Liver (tissue), 9 donors: Measurements from ENCODE around the gene PLEKHO1. TPM values are rescaled to one million over a fixed set of nuclear protein-coding genes. Genes with fewer than 3 reads are reported as not detected.
A peak's percentile ranks its signal among the peaks of the same experiment; 100 is the strongest.

Experiments used
- DNase-seq: peaks from one replicate; pipeline ENCODE4 v3.0.0-alpha.2; 2017; ENCODE audit warnings: low spot score
- H3K27ac ChIP-seq, 2 donors: one replicate each; pipeline ENCODE4 v1.7.0; 2013; ENCODE audit warnings: inconsistent platforms in 2 of 2, low read length in 2 of 2, control low read depth in 1 of 2, low read depth in 1 of 2, mild to moderate bottlenecking in 1 of 2
- H3K27me3 ChIP-seq, 4 donors: one replicate each; pipeline versions ENCODE4 v1.6.1 to v1.7.0; 2013; ENCODE audit warnings: low read length in 3 of 4, inconsistent platforms in 1 of 4, mild to moderate bottlenecking in 1 of 4, moderate library complexity in 1 of 4; ENCODE audit not compliant: control insufficient read depth in 4 of 4, insufficient read depth in 4 of 4
- H3K36me3 ChIP-seq, 4 donors: one replicate each; pipeline versions ENCODE4 v1.6.1 to v1.7.0; 2013; ENCODE audit warnings: low read length in 3 of 4, mild to moderate bottlenecking in 3 of 4, low read depth in 1 of 4, moderate library complexity in 1 of 4; ENCODE audit not compliant: control insufficient read depth in 4 of 4, insufficient read depth in 3 of 4
- H3K4me1 ChIP-seq, 4 donors: one replicate each; pipeline versions ENCODE4 v1.6.1 to v1.7.0; 2013; ENCODE audit warnings: low read length in 3 of 4, mild to moderate bottlenecking in 3 of 4, moderate library complexity in 1 of 4; ENCODE audit not compliant: control insufficient read depth in 4 of 4, insufficient read depth in 4 of 4
- H3K4me3 ChIP-seq, 3 donors: one replicate each; pipeline versions ENCODE4 v1.6.1 to v1.7.0; 2013; ENCODE audit warnings: low read length in 3 of 3, control low read depth in 1 of 3, low read depth in 1 of 3, mild to moderate bottlenecking in 1 of 3
- H3K9ac ChIP-seq, 2 donors: one replicate each; pipeline ENCODE4 v1.7.0; 2013; ENCODE audit warnings: low read length in 2 of 2, mild to moderate bottlenecking in 2 of 2, moderate library complexity in 2 of 2, control low read depth in 1 of 2, low read depth in 1 of 2
- H3K9me3 ChIP-seq, 4 donors: one replicate each; pipeline versions ENCODE4 v1.6.1 to v1.7.0; 2013; ENCODE audit warnings: low read length in 3 of 4; ENCODE audit not compliant: control insufficient read depth in 4 of 4
- EGR1 ChIP-seq, 2 donors: IDR thresholded peaks; 2 replicates each; pipeline ENCODE4 v1.6.1; 2016 to 2018; ENCODE audit warnings: antibody characterized with exemption in 2 of 2, low read depth in 2 of 2
- FOXA1 ChIP-seq: IDR thresholded peaks from 2 replicates; pipeline ENCODE4 v1.6.1; 2016; ENCODE audit warnings: antibody characterized with exemption
- FOXA2 ChIP-seq: IDR thresholded peaks from 2 replicates; pipeline ENCODE4 v1.6.1; 2016; ENCODE audit warnings: antibody characterized with exemption
- GABPA ChIP-seq, 2 donors: IDR thresholded peaks in 1 of 2; conservative IDR thresholded peaks in 1 of 2; 2 replicates each; pipeline ENCODE4 v1.6.1; 2016; ENCODE audit warnings: antibody characterized with exemption in 2 of 2, mild to moderate bottlenecking in 1 of 2, moderate library complexity in 1 of 2
- HNF4A ChIP-seq, 2 donors: conservative IDR thresholded peaks; 2 replicates each; pipeline ENCODE4 v1.6.1; 2016; ENCODE audit warnings: antibody characterized with exemption in 2 of 2, mild to moderate bottlenecking in 2 of 2
- HNF4G ChIP-seq: IDR thresholded peaks from 2 replicates; pipeline ENCODE4 v1.6.1; 2016; ENCODE audit warnings: antibody characterized with exemption
- JUND ChIP-seq, 2 donors: IDR thresholded peaks; 2 replicates each; pipeline ENCODE4 v1.6.1; 2016; ENCODE audit warnings: antibody characterized with exemption in 2 of 2
- NR2F2 ChIP-seq: IDR thresholded peaks from 2 replicates; pipeline ENCODE4 v1.6.1; 2016; ENCODE audit warnings: antibody characterized with exemption
- RAD21 ChIP-seq, 2 donors: IDR thresholded peaks; 2 replicates each; pipeline ENCODE4 v1.6.1; 2016; ENCODE audit warnings: antibody characterized with exemption in 2 of 2, mild to moderate bottlenecking in 2 of 2
- SP1 ChIP-seq: IDR thresholded peaks from 2 replicates; pipeline ENCODE4 v1.6.1; 2018; ENCODE audit warnings: antibody characterized with exemption, mild to moderate bottlenecking
- TAF1 ChIP-seq: conservative IDR thresholded peaks from 2 replicates; pipeline ENCODE4 v1.6.1; 2016; ENCODE audit warnings: antibody characterized with exemption, mild to moderate bottlenecking
- YY1 ChIP-seq: IDR thresholded peaks from 2 replicates; pipeline ENCODE4 v1.6.1; 2016; ENCODE audit warnings: antibody characterized with exemption, mild to moderate bottlenecking
- WGBS: extraction: QIAGEN DNeasy Blood & Tissue Kit; methylation state at CpG from one replicate; pipeline ENCODE4 v1.1.7; 2013; 5-methylcytosine and 5-hydroxymethylcytosine counted together
- polyA plus RNA-seq, 2 donors: library from polyadenylated mRNA; stranded (reverse) in 1 of 2; unstranded in 1 of 2; fragments of 200-250 nt in 1 of 2; fragments of >200 nt in 1 of 2; fragmentation: Nextera tagmentation in 1 of 2; extraction: Ambion mirVana in 1 of 2; gene quantifications; one replicate each; pipeline versions ENCODE4 v1.2.1 to v1.2.3, GENCODE V29; 2013 to 2015
- total RNA-seq, 2 donors: library from RNA; depleted of rRNA; stranded (reverse); fragments of >200 nt; gene quantifications; one replicate each; pipeline ENCODE4 v1.2.3, GENCODE V29; 2014
- TF ChIP-seq, protein P1 (sequence below): IDR thresholded peaks from 2 replicates; pipeline ENCODE4 v1.6.1; 2016; ENCODE audit warnings: antibody characterized with exemption
- TF ChIP-seq, protein P2 (sequence below): IDR thresholded peaks from 2 replicates; pipeline ENCODE4 v1.6.1; 2016; ENCODE audit warnings: antibody characterized with exemption
- TF ChIP-seq, protein P3 (sequence below): IDR thresholded peaks from 2 replicates; pipeline ENCODE4 v1.6.1; 2016; ENCODE audit warnings: antibody characterized with exemption, mild to moderate bottlenecking
- donor health status: healthy.
- donor health status: healthy.
- donor health status: healthy.
- donor health status: healthy.
- donor health status: healthy.

The PLEKHO1 gene
- total and polyA plus RNA-seq, 4 donors = 3.5 to 8.8 (median 6.0) TPM

DNA sequence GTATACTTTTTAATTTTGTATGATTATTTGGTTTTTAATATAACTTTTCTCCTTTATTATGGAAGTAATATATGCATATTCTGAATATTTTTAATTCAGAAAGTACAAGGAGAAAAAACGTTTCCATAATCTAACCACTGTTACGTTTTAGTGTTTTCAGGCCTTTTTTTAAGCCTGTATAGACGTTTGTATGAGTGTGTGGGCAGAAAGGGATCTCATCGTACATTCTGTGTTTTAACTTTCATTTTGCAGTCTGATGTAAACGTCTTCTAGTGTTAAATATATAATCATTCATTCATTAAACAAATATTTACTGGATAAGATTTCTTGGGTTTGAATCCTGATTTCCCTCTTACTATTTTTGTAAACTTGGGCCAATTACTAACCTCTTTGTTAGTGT, 38.0 kb upstream of the PLEKHO1 start:
- Histone ChIP-seq H3K9me3 (no peaks in the 10 kb centered on the region), H3K4me1 (no peaks in the 10 kb centered on the region), H3K36me3 (peaks cover 0 to 2% (median 0%) of the 10 kb centered on the region in 4 donors), H3K4me3 (no peak overlapping the region), H3K27ac (no peak overlapping the region), H3K9ac (peak overlapping the region in 1 of 2 donors; percentile 24), H3K27me3 (no peaks in the 10 kb centered on the region)
- DNase-seq = no peak
- 76% methylated on average over 5 of the region's 5 CpGs for WGBS
- TF ChIP-seq FOXA2 (no peak), HNF4A (conservative IDR thresholded peaks at IDR 0.05) (no peak), GABPA (IDR thresholded peaks at IDR 0.05 in 1 of 2, conservative IDR thresholded peaks at IDR 0.05 in 1 of 2) (no peak)

DNA sequence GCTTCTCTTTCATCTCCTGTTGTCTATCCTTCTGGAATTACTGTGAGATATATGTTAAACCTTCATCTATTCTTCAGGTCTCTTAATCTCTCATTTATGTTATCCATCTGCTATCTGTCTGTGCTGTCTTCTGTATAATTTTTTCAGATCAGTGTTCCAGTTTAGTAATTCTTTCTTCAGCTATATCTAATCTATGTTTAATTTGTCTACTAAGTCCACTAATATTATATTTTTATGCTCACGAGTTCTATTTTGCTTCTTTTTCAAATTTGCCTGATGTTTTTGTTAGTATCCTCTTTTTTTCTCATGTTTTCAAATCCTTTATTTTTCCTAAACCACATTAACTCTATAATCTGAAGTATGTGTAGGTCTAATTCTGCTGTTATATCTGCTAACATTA, 34.6 kb upstream of the PLEKHO1 start:
- Histone ChIP-seq H3K27me3 (no peaks in the 10 kb centered on the region), H3K4me3 (no peak overlapping the region), H3K4me1 (no peaks in the 10 kb centered on the region), H3K27ac (no peak overlapping the region), H3K9me3 (no peaks in the 10 kb centered on the region), H3K36me3 (peaks cover 0 to 3% (median 2%) of the 10 kb centered on the region in 4 donors), H3K9ac (no peak overlapping the region)
- 98% methylated on average over 1 of the region's 1 CpG for WGBS
- TF ChIP-seq, protein P1, sequence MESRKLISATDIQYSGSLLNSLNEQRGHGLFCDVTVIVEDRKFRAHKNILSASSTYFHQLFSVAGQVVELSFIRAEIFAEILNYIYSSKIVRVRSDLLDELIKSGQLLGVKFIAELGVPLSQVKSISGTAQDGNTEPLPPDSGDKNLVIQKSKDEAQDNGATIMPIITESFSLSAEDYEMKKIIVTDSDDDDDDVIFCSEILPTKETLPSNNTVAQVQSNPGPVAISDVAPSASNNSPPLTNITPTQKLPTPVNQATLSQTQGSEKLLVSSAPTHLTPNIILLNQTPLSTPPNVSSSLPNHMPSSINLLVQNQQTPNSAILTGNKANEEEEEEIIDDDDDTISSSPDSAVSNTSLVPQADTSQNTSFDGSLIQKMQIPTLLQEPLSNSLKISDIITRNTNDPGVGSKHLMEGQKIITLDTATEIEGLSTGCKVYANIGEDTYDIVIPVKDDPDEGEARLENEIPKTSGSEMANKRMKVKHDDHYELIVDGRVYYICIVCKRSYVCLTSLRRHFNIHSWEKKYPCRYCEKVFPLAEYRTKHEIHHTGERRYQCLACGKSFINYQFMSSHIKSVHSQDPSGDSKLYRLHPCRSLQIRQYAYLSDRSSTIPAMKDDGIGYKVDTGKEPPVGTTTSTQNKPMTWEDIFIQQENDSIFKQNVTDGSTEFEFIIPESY = no peak
- TF ChIP-seq, protein P2, sequence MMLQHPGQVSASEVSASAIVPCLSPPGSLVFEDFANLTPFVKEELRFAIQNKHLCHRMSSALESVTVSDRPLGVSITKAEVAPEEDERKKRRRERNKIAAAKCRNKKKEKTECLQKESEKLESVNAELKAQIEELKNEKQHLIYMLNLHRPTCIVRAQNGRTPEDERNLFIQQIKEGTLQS = no peak
- no peak for TF ChIP-seq RAD21 (IDR thresholded peaks at IDR 0.05)
- TF ChIP-seq FOXA1 = no peak
- TF ChIP-seq, protein P3, sequence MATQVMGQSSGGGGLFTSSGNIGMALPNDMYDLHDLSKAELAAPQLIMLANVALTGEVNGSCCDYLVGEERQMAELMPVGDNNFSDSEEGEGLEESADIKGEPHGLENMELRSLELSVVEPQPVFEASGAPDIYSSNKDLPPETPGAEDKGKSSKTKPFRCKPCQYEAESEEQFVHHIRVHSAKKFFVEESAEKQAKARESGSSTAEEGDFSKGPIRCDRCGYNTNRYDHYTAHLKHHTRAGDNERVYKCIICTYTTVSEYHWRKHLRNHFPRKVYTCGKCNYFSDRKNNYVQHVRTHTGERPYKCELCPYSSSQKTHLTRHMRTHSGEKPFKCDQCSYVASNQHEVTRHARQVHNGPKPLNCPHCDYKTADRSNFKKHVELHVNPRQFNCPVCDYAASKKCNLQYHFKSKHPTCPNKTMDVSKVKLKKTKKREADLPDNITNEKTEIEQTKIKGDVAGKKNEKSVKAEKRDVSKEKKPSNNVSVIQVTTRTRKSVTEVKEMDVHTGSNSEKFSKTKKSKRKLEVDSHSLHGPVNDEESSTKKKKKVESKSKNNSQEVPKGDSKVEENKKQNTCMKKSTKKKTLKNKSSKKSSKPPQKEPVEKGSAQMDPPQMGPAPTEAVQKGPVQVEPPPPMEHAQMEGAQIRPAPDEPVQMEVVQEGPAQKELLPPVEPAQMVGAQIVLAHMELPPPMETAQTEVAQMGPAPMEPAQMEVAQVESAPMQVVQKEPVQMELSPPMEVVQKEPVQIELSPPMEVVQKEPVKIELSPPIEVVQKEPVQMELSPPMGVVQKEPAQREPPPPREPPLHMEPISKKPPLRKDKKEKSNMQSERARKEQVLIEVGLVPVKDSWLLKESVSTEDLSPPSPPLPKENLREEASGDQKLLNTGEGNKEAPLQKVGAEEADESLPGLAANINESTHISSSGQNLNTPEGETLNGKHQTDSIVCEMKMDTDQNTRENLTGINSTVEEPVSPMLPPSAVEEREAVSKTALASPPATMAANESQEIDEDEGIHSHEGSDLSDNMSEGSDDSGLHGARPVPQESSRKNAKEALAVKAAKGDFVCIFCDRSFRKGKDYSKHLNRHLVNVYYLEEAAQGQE = no peak
- no peak for TF ChIP-seq GABPA (IDR thresholded peaks at IDR 0.05 in 1 of 2, conservative IDR thresholded peaks at IDR 0.05 in 1 of 2)
- no peak for TF ChIP-seq SP1
- TF ChIP-seq FOXA2 = no peak
- TF ChIP-seq JUND (IDR thresholded peaks at IDR 0.05) = no peak
- TF ChIP-seq YY1 = no peak
- no peak for TF ChIP-seq HNF4G
- TF ChIP-seq HNF4A (conservative IDR thresholded peaks at IDR 0.05) = no peak
- no peak for TF ChIP-seq TAF1
- TF ChIP-seq EGR1 (IDR thresholded peaks at IDR 0.05; ENCODE audit: low read depth in 2 of 2) = no peak
- DNase-seq = no peak

DNA sequence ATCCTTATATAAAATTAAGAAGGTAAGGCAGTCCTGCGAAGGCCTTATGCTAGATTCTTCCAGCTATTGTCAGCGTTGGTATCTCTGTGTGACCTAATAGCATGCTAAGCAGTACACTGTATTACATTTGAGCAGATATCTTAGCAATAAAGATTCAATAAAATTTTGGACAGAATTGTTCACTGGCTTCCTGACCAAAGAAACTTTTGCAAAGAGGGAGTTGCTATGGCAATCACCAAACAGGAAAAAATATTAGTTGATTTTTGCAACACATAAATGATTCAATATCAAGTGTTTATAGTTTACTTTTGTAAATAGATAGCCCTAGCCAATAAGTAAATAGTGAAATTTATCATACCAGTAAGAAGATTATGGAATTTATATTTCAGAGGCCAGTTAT, 31.0 kb upstream of the PLEKHO1 start:
- Histone ChIP-seq H3K4me3 (no peak overlapping the region), H3K9ac (no peak overlapping the region), H3K36me3 (peaks cover 0 to 3% (median 1%) of the 10 kb centered on the region in 4 donors), H3K27me3 (no peaks in the 10 kb centered on the region), H3K4me1 (no peaks in the 10 kb centered on the region), H3K27ac (no peak overlapping the region), H3K9me3 (no peaks in the 10 kb centered on the region)
- DNase-seq = no peak
- 73% methylated on average over 2 of the region's 2 CpGs for WGBS
- TF ChIP-seq, protein P3 = no peak
- TF ChIP-seq, protein P1 = no peak
- TF ChIP-seq NR2F2 (no peak), SP1 (no peak), TAF1 (no peak)
- TF ChIP-seq, protein P2 = no peak
